HEK293 (cell line): ENCODE results near the gene GATC.

Experiments used
- CTCF ChIP-seq: fragments of 450-650 bp; formaldehyde crosslinking; IDR thresholded peaks from 2 replicates; pipeline ENCODE4 v1.5.1; 2016; ENCODE audit warnings: missing biosample characterization, missing genetic modification characterization
- PRDM1 ChIP-seq: fragments of 450-650 bp; formaldehyde crosslinking; IDR thresholded peaks from 2 replicates; pipeline ENCODE4; 2016; ENCODE audit warnings: missing biosample characterization, missing genetic modification characterization
- ZBTB7A ChIP-seq: fragments of 450-650 bp; formaldehyde crosslinking; IDR thresholded peaks from 2 replicates; pipeline ENCODE4 v1.5.1; 2016; ENCODE audit warnings: low read depth, missing biosample characterization, missing genetic modification characterization
- ZBTB8A ChIP-seq: fragments of 450-650 bp; formaldehyde crosslinking; IDR thresholded peaks from 2 replicates; pipeline ENCODE4 v1.5.1; 2016; ENCODE audit warnings: missing biosample characterization, missing genetic modification characterization
- ZNF175 ChIP-seq: fragments of 450-650 bp; formaldehyde crosslinking; IDR thresholded peaks from 2 replicates; pipeline ENCODE4 v1.5.1; 2016; ENCODE audit warnings: missing biosample characterization, missing genetic modification characterization
- ZNF274 ChIP-seq, 2 experiments: fragments of 200-500 bp in 1 of 2; fragments of 450-650 bp in 1 of 2; sonication (Bioruptor generic) in 1 of 2; formaldehyde crosslinking in 1 of 2; IDR thresholded peaks; 2 replicates each; pipeline versions ENCODE4 v1.5.1 to v1.6.1; 2014 to 2016; ENCODE audit warnings: borderline replicate concordance in 1 of 2, inconsistent platforms in 1 of 2, low read length in 1 of 2, missing biosample characterization in 1 of 2, missing genetic modification characterization in 1 of 2
- ZNF664 ChIP-seq: fragments of 450-650 bp; formaldehyde crosslinking; IDR thresholded peaks from 2 replicates; pipeline ENCODE4 v1.5.1; 2016; ENCODE audit warnings: missing biosample characterization, missing genetic modification characterization
- ZNF830 ChIP-seq: fragments of 450-650 bp; IDR thresholded peaks from 2 replicates; pipeline ENCODE4 v1.5.0; 2018; ENCODE audit warnings: missing biosample characterization, missing genetic modification characterization, low read depth, mild to moderate bottlenecking, moderate library complexity
- TF ChIP-seq, protein P1 (sequence below): fragments of 450-650 bp; formaldehyde crosslinking; IDR thresholded peaks from 2 replicates; pipeline ENCODE4 v1.5.1; 2016; ENCODE audit warnings: missing biosample characterization, missing genetic modification characterization

- TF ChIP-seq ZNF274 (IDR thresholded peaks at IDR 0.05; ENCODE audit: low read length) (no peak), ZNF274 (tag by site-specific recombination; IDR thresholded peaks at IDR 0.05; ENCODE audit: borderline replicate concordance) (no peak), ZNF175 (tag by site-specific recombination) (no peak), CTCF (tag by site-specific recombination) (no peak), ZNF830 (tag by site-specific recombination) (no peak), ZBTB7A (tag by site-specific recombination) (no peak), ZBTB8A (tag by site-specific recombination) (no peak), ZNF664 (tag by site-specific recombination) (no peak), PRDM1 (tag by site-specific recombination) (no peak)
- TF ChIP-seq, protein P1, sequence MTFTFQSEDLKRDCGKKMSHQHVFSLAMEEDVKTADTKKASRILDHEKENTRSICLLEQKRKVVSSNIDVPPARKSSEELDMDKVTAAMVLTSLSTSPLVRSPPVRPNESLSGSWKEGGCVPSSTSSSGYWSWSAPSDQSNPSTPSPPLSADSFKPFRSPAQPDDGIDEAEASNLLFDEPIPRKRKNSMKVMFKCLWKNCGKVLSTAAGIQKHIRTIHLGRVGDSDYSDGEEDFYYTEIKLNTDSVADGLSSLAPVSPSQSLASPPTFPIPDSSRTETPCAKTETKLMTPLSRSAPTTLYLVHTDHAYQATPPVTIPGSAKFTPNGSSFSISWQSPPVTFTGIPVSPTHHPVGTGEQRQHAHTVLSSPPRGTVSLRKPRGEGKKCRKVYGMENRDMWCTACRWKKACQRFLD (tag by site-specific recombination) = no peak
Measured at GRCh38 chr12:120406553-120406952, 39.7 kb upstream of the GATC start.
